K562 (cell line): ENCODE results near the gene PRDM16.

ENCODE experiments used
- CBX1 ChIP-seq: sonication (generic); IDR thresholded peaks from 2 replicates; pipeline ENCODE4 v1.6.1; 2016; ENCODE audit warnings: antibody characterized with exemption, low read depth, mild to moderate bottlenecking
- CBX5 ChIP-seq: IDR thresholded peaks from 2 replicates; pipeline ENCODE4 v1.6.1; 2014; ENCODE audit warnings: low read depth, borderline replicate concordance
- CTCF ChIP-seq, 3 experiments: IDR thresholded peaks in 2 of 3; conservative IDR thresholded peaks in 1 of 3; 2 replicates each; pipeline ENCODE4 v1.5.1; 2011 to 2012; ENCODE audit warnings: low read length in 3 of 3, mild to moderate bottlenecking in 3 of 3, control low read depth in 2 of 3, improper control_type of control experiment in 1 of 3, inconsistent platforms in 1 of 3, low read depth in 1 of 3, mixed read lengths in 1 of 3, moderate library complexity in 1 of 3; ENCODE audit not compliant: insufficient read depth in 2 of 3
- KLF13 ChIP-seq: fragments of 450-650 bp; IDR thresholded peaks from 2 replicates; pipeline ENCODE4 v1.6.1; 2016; ENCODE audit warnings: missing genetic modification characterization, low read depth, mild to moderate bottlenecking, missing compliant biosample characterization, moderate library complexity, borderline replicate concordance
- MCM5 ChIP-seq: fragments of 450-650 bp; IDR thresholded peaks from 2 replicates; pipeline ENCODE4 v1.6.1; 2016; ENCODE audit warnings: low read depth
- ZNF217 ChIP-seq: sonication (generic); formaldehyde crosslinking; IDR thresholded peaks from 2 replicates; pipeline ENCODE4 v1.8.0; 2022; ENCODE audit warnings: mild to moderate bottlenecking, missing genetic modification reagents
- ZZZ3 ChIP-seq: fragments of 450-650 bp; IDR thresholded peaks from 2 replicates; pipeline ENCODE4 v1.6.1; 2016; ENCODE audit warnings: antibody characterized with exemption, mild to moderate bottlenecking, moderate library complexity

GRCh38 chr1:3450983-3451382, 382.0 kb downstream of the PRDM16 start:
- TF ChIP-seq CBX5 (no peak), MCM5 (no peak), ZZZ3 (no peak), ZNF217 (CRISPR knock-in tag) (no peak), CBX1 (no peak), CTCF (IDR thresholded peaks at IDR 0.05 in 2 of 3, conservative IDR thresholded peaks at IDR 0.05 in 1 of 3; ENCODE audit: insufficient read depth in 2 of 3, low read depth in 1 of 3, low read length in 3 of 3) (no peak), KLF13 (tag) (no peak)
